H1 (cell line): ENCODE measurements around the gene GTF2IRD1.

ENCODE experiments used
- CBX8 ChIP-seq: fragments of 300-800, 300-1000 bp; sonication (generic); IDR thresholded peaks from 2 replicates; pipeline ENCODE4 v1.7.1; 2016; ENCODE audit warnings: low read depth, low read length, borderline replicate concordance
- CEBPB ChIP-seq: IDR thresholded peaks from 2 replicates; pipeline ENCODE4 v1.6.1; 2012; ENCODE audit warnings: low read depth, low read length
- JUND ChIP-seq: IDR thresholded peaks from 2 replicates; pipeline ENCODE4 v1.6.1; 2011; ENCODE audit warnings: mild to moderate bottlenecking, improper control_type of control experiment, low read length
- KDM1A ChIP-seq: fragments of 200-600, 300-600 bp; sonication (generic); IDR thresholded peaks from 2 replicates; pipeline ENCODE4 v1.7.1; 2016; ENCODE audit warnings: mild to moderate bottlenecking, low read length, borderline replicate concordance
- RFX5 ChIP-seq: IDR thresholded peaks from 2 replicates; pipeline ENCODE4 v1.6.1; 2011; ENCODE audit warnings: low read depth, low read length, improper control_type of control experiment, borderline replicate concordance
- SUZ12 ChIP-seq: fragments of 200-600 bp; sonication (generic); IDR thresholded peaks from 2 replicates; pipeline ENCODE4 v1.6.1; 2012; ENCODE audit warnings: mild to moderate bottlenecking, inconsistent platforms, low read length, moderate library complexity, mixed read lengths
- TAF1 ChIP-seq: IDR thresholded peaks from 2 replicates; pipeline ENCODE4 v1.6.1; 2011; ENCODE audit warnings: mild to moderate bottlenecking, low read depth, low read length
- TBP ChIP-seq: IDR thresholded peaks from 2 replicates; pipeline ENCODE4 v1.6.1; 2011; ENCODE audit warnings: low read depth, low read length, improper control_type of control experiment
- TF ChIP-seq, protein P1 (sequence below), 3 experiments: IDR thresholded peaks; 1 replicate in 2 of 3; 2 replicates in 1 of 3; pipeline versions ENCODE4 v1.5.1 to v1.6.1; 2011; ENCODE audit warnings: low read length in 3 of 3, mild to moderate bottlenecking in 3 of 3, inconsistent platforms in 2 of 3, low read depth in 1 of 3, moderate library complexity in 1 of 3; ENCODE audit not compliant: insufficient read depth in 1 of 3; ENCODE audit errors: control extremely low read depth in 1 of 3

GRCh38 chr7:74480861-74481417, 27.2 kb downstream of the GTF2IRD1 start:
- TF ChIP-seq RFX5 (no peak), KDM1A (no peak), SUZ12 (no peak), CBX8 (no peak), TBP (no peak), CEBPB (peak; percentile 60; the same call in 1 of the 2 replicates), TAF1 (no peak), JUND (no peak)
- TF ChIP-seq, protein P1, sequence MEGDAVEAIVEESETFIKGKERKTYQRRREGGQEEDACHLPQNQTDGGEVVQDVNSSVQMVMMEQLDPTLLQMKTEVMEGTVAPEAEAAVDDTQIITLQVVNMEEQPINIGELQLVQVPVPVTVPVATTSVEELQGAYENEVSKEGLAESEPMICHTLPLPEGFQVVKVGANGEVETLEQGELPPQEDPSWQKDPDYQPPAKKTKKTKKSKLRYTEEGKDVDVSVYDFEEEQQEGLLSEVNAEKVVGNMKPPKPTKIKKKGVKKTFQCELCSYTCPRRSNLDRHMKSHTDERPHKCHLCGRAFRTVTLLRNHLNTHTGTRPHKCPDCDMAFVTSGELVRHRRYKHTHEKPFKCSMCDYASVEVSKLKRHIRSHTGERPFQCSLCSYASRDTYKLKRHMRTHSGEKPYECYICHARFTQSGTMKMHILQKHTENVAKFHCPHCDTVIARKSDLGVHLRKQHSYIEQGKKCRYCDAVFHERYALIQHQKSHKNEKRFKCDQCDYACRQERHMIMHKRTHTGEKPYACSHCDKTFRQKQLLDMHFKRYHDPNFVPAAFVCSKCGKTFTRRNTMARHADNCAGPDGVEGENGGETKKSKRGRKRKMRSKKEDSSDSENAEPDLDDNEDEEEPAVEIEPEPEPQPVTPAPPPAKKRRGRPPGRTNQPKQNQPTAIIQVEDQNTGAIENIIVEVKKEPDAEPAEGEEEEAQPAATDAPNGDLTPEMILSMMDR (IDR thresholded peaks at IDR 0.05; ENCODE audit: control extremely low read depth in 1 of 3, insufficient read depth in 1 of 3, low read depth in 1 of 3, low read length in 3 of 3): no peak
